ENCODE data around the gene MTHFR.
"Not testable (repeated sequence)": the region's sequence is repeated elsewhere in the genome, so short reads cannot be mapped to it uniquely, and the experiment has no call there.

Gene MTHFR

GRCh38 chr1:11833497-11833896 is 27.7 kb upstream of the MTHFR start:
- no peak for DNase-seq

DNA sequence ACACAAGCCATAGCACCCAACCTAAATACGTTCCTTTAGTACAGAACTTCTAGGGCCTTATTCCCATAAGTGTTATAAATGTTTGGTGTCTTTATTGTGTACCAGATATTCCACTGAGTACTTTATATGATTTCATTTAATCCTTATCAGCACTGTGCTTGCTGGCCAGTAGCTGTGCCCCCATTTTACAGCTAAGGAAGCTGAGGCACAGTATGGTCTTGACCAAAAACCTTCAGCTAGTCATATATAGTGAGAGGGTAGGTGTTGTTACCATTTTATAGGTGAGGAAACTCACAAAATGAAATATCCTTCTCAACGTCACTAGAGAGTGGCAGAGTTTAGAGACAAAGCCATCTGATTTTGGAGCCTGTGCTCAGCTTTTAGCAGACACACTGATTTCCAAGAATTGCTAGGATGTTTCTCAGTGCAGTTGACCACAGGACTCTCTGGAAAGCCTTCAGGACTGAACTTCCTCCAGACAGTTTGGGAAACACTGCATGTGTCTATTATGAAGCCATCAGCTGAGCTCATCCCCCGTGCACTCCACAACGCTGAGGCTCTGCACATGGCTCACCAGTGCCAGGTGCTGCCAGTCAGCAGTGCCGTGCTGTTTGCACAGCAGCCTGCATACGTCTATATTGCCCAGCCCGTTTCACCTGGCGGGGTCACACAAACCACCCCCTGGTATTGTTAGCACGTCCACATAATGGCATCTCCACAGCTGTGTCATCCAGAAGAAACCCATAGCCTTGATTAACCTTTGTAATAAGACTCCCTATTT is 26.4 kb upstream of the MTHFR start:
- DNase-seq, result peak in 1 of 4 experiments; percentile 20

DNA sequence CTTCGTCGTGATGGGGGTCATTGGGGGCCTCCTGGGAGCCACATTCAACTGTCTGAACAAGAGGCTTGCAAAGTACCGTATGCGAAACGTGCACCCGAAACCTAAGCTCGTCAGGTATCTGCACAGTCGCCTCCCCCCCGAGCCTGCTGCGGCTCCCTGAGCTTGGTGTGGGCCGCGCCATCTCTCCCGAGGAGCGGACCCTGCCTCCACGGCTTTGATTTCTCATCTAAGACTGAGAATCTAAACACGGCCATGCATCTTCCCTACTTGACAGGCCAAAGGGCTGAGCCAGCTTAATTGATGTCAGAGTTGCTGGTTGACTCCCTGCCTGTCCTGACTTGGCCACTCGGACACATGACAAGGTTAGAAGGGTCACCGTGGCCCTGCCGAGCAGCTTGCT is 22.7 kb upstream of the MTHFR start:
- no peak for DNase-seq

DNA sequence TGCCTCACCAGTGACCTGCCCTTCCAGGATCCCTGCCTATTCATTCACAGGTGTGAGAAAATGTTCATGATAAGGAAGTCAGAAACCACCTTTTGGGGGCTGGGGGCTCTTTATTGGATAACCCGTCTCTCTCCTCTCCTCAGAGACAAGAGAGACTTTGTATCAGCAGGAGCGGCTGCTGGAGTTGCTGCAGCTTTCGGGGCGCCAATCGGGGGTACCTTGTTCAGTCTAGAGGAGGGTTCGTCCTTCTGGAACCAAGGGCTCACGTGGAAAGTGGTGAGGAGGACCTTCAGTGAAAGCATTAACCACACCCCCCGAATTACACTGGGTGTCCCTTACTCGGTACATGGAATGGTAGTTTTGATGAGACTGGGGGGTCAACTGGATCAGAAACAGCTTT is 21.2 kb upstream of the MTHFR start:
- no peak for DNase-seq

DNA sequence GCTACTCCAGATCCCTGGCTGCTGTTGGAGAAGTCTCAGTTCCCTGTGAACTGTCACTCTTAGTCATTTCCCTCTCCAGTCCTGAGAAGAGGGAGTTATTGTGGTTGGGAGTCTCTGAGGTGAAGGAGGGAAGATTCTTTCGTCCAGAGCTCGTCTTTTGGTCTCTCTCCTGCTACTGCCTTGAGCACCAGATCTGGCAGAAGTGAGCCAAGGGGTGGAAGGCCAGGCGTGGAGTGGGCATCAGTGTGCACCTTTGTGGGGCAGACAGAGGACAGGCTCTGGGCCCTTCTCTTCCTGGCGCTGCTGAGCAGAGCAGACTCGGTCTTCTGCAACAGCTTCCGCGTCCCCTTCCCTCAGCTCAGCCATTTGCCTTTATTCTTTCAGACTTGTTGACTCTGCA is 19.4 kb upstream of the MTHFR start:
- DNase-seq, result no peak

GRCh38 chr1:11823366-11824137 is 17.8 kb upstream of the MTHFR start:
- DNase-seq, result no peak

DNA sequence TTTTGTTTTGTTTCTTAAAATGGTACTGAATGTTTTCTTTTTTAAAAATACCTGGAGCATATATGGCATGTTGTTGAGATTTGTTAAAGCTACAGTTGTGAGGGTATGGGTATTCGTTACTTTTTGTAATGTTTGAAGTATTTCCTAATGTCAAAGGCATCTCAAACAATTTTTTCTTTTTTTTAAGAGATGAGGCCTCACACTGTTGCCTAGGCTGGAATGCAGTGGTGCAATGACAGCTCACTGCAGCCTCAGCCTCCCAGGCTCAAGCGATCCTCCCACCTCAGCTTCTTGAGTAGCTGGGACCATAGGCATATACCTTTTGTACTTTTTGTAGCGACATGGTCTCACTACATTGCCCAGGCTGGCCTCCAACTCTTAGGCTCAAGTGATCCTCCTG is 16.3 kb upstream of the MTHFR start:
- DNase-seq, result no peak

DNA sequence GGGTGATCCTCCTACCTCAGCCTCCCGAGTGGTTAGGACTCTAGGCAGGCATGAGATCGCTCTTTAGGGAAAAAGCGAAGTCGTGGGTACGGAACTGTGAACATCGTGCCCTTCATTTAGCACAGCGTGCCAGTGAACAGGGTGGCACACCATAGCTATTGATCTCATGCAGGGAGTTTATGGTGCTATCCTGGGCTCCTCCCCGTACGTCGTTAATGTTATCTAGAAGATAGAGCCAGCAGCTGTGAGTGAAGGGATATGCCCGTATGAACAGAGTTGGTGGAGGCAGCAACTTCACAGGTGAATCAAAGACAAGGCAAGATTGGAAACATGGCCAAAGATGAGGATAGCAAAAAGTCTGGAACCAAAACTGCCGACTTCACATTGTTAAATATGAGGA is 11.4 kb upstream of the MTHFR start:
- no peak for DNase-seq

- peak in 3 of 4 experiments; percentile 26 to 51 (median 47) for DNase-seq
These were observed 7.3 kb upstream of the MTHFR start for GRCh38 chr1:11813021-11813420.

GRCh38 chr1:11807133-11807532 is 1.4 kb upstream of the MTHFR start:
- DNase-seq, result no peak

DNA sequence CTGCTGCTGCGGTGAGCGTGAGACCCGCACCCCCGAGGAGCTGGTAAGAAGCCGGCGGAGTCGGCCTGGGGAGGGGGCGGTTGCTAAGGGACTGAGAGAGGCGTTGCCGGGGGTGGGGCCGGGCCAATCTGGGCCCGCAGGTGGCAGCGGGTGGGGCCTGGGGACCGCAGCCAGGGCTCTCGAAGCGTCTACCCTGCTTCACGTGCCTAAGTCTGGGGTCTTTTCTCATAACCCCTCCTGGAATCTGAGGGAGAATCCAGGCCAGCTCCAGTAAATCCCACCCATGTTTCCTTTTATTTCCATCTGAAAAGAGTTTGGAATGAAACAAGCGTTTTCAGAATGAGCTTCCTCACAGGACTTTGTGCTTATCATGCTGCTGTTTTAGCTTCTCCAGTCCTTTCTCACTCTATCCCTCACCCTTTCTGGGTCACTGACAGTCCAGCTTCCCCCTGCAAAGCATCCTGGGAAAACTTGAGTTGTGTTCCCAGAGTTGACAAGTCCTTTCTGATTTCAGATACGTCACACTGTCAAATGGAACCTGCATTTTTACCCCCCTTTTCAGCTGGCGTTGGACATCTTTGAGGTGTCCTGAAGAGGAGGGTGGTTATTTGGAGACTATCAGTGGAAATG is 658 bp upstream of the MTHFR start:
- peak; percentile 37 to 62 (median 53) for DNase-seq

GRCh38 chr1:11804666-11805421 is 920 bp downstream of the MTHFR start:
- peak; percentile 40 to 71 (median 60) for DNase-seq

DNA sequence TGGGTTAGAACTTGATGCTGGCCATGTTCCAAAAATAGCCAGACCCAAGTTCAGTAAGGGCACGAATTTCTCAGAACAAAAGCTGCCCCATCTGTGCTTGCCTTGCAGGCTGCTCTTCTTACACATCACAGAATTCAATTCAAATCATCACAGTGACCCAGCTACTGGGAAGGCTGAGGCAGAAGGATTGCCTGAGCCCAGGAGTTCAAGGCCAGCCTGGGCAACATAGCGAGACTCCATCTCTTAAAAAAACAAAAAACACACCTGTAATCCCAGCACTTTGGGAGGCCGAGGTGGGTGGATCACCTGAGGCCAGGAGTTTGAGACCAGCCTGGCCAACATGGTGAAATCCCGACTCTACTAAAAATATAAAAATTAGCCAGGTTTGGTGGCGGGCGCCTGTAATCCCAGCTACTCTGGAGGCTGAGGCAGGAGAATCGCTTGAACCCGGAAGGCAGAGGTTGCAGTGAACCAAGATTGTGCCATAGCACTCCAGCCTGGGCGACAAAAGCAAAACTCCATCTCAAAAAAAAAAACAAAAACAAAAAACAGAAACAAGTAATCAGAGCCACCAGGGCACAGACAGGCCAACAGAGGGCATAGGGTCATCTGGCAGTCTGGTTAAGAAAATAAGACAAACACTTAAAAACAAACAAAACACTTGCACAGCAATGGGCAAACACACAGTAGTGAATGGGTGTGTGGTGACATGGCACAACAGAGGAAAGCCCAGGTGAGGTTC is 1.7 kb downstream of the MTHFR start:
- not testable (repeated sequence) for DNase-seq

- DNase-seq, result peak; percentile 83 to 93 (median 90)
These were observed 2.5 kb downstream of the MTHFR start for GRCh38 chr1:11802973-11803885.

DNA sequence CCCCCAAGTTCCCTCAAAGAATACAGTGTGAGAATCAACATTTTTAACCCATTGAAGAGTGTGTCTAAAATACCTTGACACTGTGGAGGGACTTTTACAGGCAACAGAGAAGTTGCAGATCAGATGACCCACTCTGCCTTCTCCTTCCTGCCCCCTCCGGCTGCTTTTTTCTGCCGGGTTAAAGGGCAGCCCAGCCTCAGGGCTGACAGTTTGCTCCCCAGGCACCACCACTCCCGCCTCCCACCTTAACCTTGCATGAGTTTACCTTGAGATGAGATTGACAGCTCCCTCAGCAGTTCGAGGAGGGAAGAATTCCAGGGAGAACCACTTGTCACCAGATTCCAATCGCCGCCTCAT is 3.2 kb downstream of the MTHFR start:
- DNase-seq, result peak; percentile 31 to 74 (median 68)

DNA sequence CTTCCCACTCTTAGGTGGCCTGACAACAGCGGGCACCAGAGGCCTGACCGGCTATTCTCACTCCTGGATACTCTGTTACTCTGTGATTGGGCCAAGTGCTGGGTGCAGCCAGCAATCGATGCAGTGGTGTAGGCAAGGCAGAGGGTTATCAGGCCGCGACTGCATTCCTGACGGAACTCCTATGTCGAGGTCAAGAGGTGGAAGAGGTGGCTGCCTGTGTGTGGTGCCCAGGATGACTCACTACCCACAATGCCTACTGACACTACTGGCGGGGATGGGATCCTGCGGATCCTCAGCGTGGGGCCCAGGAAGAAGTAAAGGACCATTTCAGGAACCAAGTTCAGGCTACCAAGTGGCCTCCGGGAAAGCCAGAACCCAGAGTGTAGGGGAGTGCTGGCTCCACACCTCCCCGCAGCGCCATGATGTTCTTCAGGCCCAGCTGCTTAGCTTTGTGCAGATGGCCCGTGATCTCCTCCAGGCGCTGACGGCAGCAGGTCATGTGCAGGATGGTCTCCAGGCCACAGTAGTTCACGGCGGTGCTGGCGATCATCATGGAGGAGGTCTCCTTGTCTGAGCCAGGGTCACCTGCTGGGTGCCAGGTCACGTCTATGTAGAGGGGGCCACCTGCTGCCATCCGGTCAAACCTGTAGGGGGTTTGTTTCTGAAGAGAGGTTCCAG is 4.9 kb downstream of the MTHFR start:
- DNase-seq, result no peak

- no peak for DNase-seq
These were observed 5.4 kb downstream of the MTHFR start for GRCh38 chr1:11800391-11800755.

- DNase-seq, result no peak
These were observed 5.9 kb downstream of the MTHFR start for GRCh38 chr1:11799896-11800295.

DNA sequence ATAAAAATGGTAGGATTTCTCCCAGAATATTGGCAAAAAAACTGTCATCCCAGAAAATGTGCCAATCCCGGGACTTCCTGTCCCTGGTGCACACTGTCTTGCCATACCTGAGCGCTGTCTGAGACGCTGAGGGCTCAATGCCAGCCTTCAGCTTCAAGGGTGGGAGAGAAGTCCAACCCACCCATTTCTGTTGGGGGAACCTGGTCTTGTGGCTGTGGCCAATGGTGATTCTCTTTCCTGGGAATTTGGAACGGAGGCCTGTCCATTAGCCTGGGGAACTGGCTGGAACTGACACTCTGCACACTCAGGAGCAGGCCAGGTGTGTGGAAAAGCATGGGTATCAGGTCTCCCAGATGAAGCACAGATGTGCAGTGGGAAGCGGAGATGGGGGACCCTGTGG is 6.7 kb downstream of the MTHFR start:
- no peak for DNase-seq

GRCh38 chr1:11797525-11798216 is 8.1 kb downstream of the MTHFR start:
- no peak for DNase-seq

Measured in suppressor macrophage (primary cell).